ENCODE results near the gene IL1RAP. TPM values are rescaled to one million over a fixed set of nuclear protein-coding genes. Genes with fewer than 3 reads are reported as not detected.

Gene IL1RAP
- total and polyA plus RNA-seq, 2 donors (not counting 3 experiments of a cell fraction or from before 2014, with no cell fraction given) = 4.3 to 9.2 TPM

- H3K4me3 ChIP-seq (replicated peaks in 1 of 3; ENCODE audit: insufficient read depth in 1 of 3, low read depth in 1 of 3, low read length in 3 of 3) = no peak overlapping the region
- CTCF ChIA-PET = no interaction called here
- BruUV-seq (replicated peaks) = no TSS peak
These were observed 166.8 kb downstream of the IL1RAP start for GRCh38 chr3:190680691-190681090.

DNA sequence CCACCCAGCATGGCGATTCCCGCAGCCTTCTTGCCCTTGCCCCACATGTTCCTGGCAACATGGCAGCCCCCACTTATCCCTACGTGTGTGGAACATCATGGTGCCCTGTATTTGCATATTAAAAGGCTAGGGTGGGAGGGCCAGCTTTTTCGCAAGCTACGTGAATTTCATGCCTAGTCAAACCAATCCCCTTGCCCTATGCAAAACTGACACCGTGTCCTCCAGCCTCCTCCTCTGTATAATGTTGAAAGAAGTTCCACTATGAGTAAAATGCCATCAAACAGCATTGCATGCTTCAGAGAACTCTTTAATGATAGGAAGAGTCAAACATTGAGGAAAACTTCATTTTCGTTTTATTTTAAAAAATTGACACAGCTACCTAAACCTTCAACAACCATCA lies 170.9 kb downstream of the IL1RAP start:
- Histone ChIP-seq H3K36me3 (ENCODE audit: control insufficient read depth in 2 of 2, extremely low read depth in 1 of 2, insufficient read depth in 2 of 2, low read length in 2 of 2) (no peaks in the 10 kb centered on the region), H3K27me3 (ENCODE audit: control insufficient read depth in 2 of 2, insufficient read depth in 2 of 2, low read length in 2 of 2) (peaks cover 0 to 2% of the 10 kb centered on the region in 2 experiments), H4K20me1 (replicated peaks; ENCODE audit: control insufficient read depth, extremely low read depth, insufficient read depth, low read length) (no peaks in the 10 kb centered on the region), H3K79me2 (ENCODE audit: control insufficient read depth, insufficient read depth, low read length) (no peaks in the 10 kb centered on the region), H3K9me1 (replicated peaks; ENCODE audit: control insufficient read depth, extremely low read depth, insufficient read depth, low read length) (no peaks in the 10 kb centered on the region), H3K9ac (replicated peaks; ENCODE audit: extremely low read depth, insufficient read depth, low read length) (no peak overlapping the region), H2AFZ (ENCODE audit: low read depth, low read length) (no peak overlapping the region), H3K27ac (ENCODE audit: insufficient read depth, low read depth, low read length) (no peak overlapping the region), H3K4me2 (ENCODE audit: insufficient read depth, low read length) (no peak overlapping the region), H3K4me1 (ENCODE audit: control insufficient read depth, extremely low read depth, insufficient read depth, low read length) (no peaks in the 10 kb centered on the region), H3K4me3 (replicated peaks in 1 of 3; ENCODE audit: insufficient read depth in 1 of 3, low read depth in 1 of 3, low read length in 3 of 3) (no peak overlapping the region), H3K9me3 (replicated peaks; ENCODE audit: control insufficient read depth, insufficient read depth, low read length) (no peaks in the 10 kb centered on the region)
- no TSS peak for BruUV-seq (replicated peaks)
- CTCF ChIA-PET = no interaction called here
- TF ChIP-seq POLR2AphosphoS5 (IDR thresholded peaks at IDR 0.05; ENCODE audit: insufficient read depth, low read depth, low read length) = no peak
- TF ChIP-seq EZH2 (IDR thresholded peaks at IDR 0.05; ENCODE audit: borderline replicate concordance, low read depth, low read length, severe bottlenecking) = no peak
- TF ChIP-seq, protein P1, sequence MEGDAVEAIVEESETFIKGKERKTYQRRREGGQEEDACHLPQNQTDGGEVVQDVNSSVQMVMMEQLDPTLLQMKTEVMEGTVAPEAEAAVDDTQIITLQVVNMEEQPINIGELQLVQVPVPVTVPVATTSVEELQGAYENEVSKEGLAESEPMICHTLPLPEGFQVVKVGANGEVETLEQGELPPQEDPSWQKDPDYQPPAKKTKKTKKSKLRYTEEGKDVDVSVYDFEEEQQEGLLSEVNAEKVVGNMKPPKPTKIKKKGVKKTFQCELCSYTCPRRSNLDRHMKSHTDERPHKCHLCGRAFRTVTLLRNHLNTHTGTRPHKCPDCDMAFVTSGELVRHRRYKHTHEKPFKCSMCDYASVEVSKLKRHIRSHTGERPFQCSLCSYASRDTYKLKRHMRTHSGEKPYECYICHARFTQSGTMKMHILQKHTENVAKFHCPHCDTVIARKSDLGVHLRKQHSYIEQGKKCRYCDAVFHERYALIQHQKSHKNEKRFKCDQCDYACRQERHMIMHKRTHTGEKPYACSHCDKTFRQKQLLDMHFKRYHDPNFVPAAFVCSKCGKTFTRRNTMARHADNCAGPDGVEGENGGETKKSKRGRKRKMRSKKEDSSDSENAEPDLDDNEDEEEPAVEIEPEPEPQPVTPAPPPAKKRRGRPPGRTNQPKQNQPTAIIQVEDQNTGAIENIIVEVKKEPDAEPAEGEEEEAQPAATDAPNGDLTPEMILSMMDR (IDR thresholded peaks at IDR 0.05; ENCODE audit: extremely low read depth in 1 of 2, insufficient read depth in 1 of 2, low read depth in 1 of 2, low read length in 2 of 2) = no peak
- TF ChIP-seq JUN (IDR thresholded peaks at IDR 0.05; ENCODE audit: borderline replicate concordance, insufficient read depth, insufficient read length, low read depth) = no peak
- no peak for TF ChIP-seq FOS (IDR thresholded peaks at IDR 0.05; ENCODE audit: borderline replicate concordance, insufficient read depth, low read length)
- TF ChIP-seq GATA2 (IDR thresholded peaks at IDR 0.05; ENCODE audit: insufficient read depth, insufficient read length, low read depth, low read length) = no peak
- POLR2A ChIA-PET = no interaction called here
- FAIRE-seq (no peak), DNase-seq (ENCODE audit: low read depth, low spot score) (no peak)
- intact Hi-C loops (cut with micrococcal nuclease) (no loop called here), dilution Hi-C loops (cut with MboI; ENCODE audit: extremely low pct_ligation_motif_present, low sequenced_read_pairs) (no loop called here)

More at GRCh38 chr3:190680691-190681090, 166.8 kb downstream of the IL1RAP start:
- POLR2A ChIA-PET = no interaction called here
- no peak for TF ChIP-seq FOS (IDR thresholded peaks at IDR 0.05; ENCODE audit: borderline replicate concordance, insufficient read depth, low read length)
- TF ChIP-seq, protein P2, sequence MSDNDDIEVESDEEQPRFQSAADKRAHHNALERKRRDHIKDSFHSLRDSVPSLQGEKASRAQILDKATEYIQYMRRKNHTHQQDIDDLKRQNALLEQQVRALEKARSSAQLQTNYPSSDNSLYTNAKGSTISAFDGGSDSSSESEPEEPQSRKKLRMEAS (IDR thresholded peaks at IDR 0.05; ENCODE audit: insufficient read depth, insufficient read length) = no peak
- TF ChIP-seq, protein P1 (IDR thresholded peaks at IDR 0.05; ENCODE audit: extremely low read depth in 1 of 2, insufficient read depth in 1 of 2, low read depth in 1 of 2, low read length in 2 of 2) = no peak
- no peak for TF ChIP-seq MYC (IDR thresholded peaks at IDR 0.05; ENCODE audit: low read depth, low read length)
- Histone ChIP-seq H3K36me3 (ENCODE audit: control insufficient read depth in 2 of 2, extremely low read depth in 1 of 2, insufficient read depth in 2 of 2, low read length in 2 of 2) (no peaks in the 10 kb centered on the region), H4K20me1 (replicated peaks; ENCODE audit: control insufficient read depth, extremely low read depth, insufficient read depth, low read length) (no peaks in the 10 kb centered on the region), H3K27ac (ENCODE audit: insufficient read depth, low read depth, low read length) (no peak overlapping the region), H3K9me1 (replicated peaks; ENCODE audit: control insufficient read depth, extremely low read depth, insufficient read depth, low read length) (no peaks in the 10 kb centered on the region), H3K4me1 (ENCODE audit: control insufficient read depth, extremely low read depth, insufficient read depth, low read length) (no peaks in the 10 kb centered on the region), H3K9ac (replicated peaks; ENCODE audit: extremely low read depth, insufficient read depth, low read length) (no peak overlapping the region), H3K27me3 (ENCODE audit: control insufficient read depth in 2 of 2, insufficient read depth in 2 of 2, low read length in 2 of 2) (no peaks in the 10 kb centered on the region), H3K79me2 (ENCODE audit: control insufficient read depth, insufficient read depth, low read length) (no peaks in the 10 kb centered on the region), H3K4me2 (ENCODE audit: insufficient read depth, low read length) (no peak overlapping the region), H3K9me3 (replicated peaks; ENCODE audit: control insufficient read depth, insufficient read depth, low read length) (no peaks in the 10 kb centered on the region), H2AFZ (ENCODE audit: low read depth, low read length) (no peak overlapping the region)
- FAIRE-seq (no peak), DNase-seq (ENCODE audit: low read depth, low spot score) (no peak)
- dilution Hi-C loops (cut with MboI; ENCODE audit: extremely low pct_ligation_motif_present, low sequenced_read_pairs) (no loop called here), intact Hi-C loops (cut with micrococcal nuclease) (no loop called here)

Measured in endothelial cell of umbilical vein (primary cell).